Right lobe of liver (tissue), 6 donors: ENCODE measurements around the gene COX17. TPM values are rescaled to one million over a fixed set of nuclear protein-coding genes. Genes with fewer than 3 reads are reported as not detected.

ENCODE experiments used
- ATAC-seq, 4 donors: fragments of 200-7000 bp; cut with Tn5 transposase; one replicate each; pipeline ENCODE4 v1.9.1; 2020; ENCODE audit warnings: mild to moderate bottlenecking in 4 of 4, moderate library complexity in 4 of 4
- DNase-seq, 3 donors: peaks; one replicate each; pipeline ENCODE4 v3.0.0-alpha.2; 2020
- H3K27ac ChIP-seq, 3 donors: fragments of 200-600 bp; one replicate each; pipeline ENCODE4 v1.8.0; 2022
- H3K27me3 ChIP-seq, 2 donors: fragments of 200-600 bp; one replicate each; pipeline ENCODE4 v1.8.0; 2022
- H3K36me3 ChIP-seq, 4 donors: fragments of 200-600 bp; sonication (generic) in 1 of 4; one replicate each; pipeline versions ENCODE4 v1.5.1 to v1.8.0; 2017 to 2022; ENCODE audit warnings: control low read depth in 1 of 4
- H3K4me1 ChIP-seq, 4 donors: fragments of 200-600 bp; sonication (generic) in 1 of 4; one replicate each; pipeline versions ENCODE4 v1.5.1 to v1.8.0; 2017 to 2022; ENCODE audit warnings: control low read depth in 1 of 4
- H3K4me3 ChIP-seq, 3 donors: fragments of 200-600 bp; one replicate each; pipeline ENCODE4 v1.8.0; 2022
- H3K9me3 ChIP-seq, 4 donors: fragments of 200-600 bp; sonication (generic) in 1 of 4; one replicate each; pipeline versions ENCODE4 v1.5.1 to v1.8.0; 2017 to 2022; ENCODE audit warnings: control low read depth in 1 of 4
- POLR2A ChIP-seq: fragments of 450-650 bp; IDR thresholded peaks from one replicate; pipeline ENCODE4 v1.6.1; 2017; ENCODE audit warnings: antibody characterized with exemption, mild to moderate bottlenecking
- WGBS: methylation state at CpG from one replicate; pipeline ENCODE4 v1.1.6; 2018; ENCODE audit warnings: low coverage, low lambda C conversion rate; ENCODE audit not compliant: insufficient coverage; ENCODE audit errors: missing lambda C conversion rate; 5-methylcytosine and 5-hydroxymethylcytosine counted together
- intact Hi-C, 2 donors: fragments of 100-400 bp; cut with DNase I; formaldehyde crosslinking; loops; one replicate each; pipeline versions ENCODE4 v1.11.2 to v1.14.1; 2022
- long read RNA-seq: library from polyadenylated mRNA; unstranded; transcript quantifications from one replicate; pipeline ENCODE4 v2.0.0, GENCODE V29; 2019
- total RNA-seq, 6 experiments: library from RNA; depleted of rRNA in 2 of 6; stranded (reverse); fragments of >200 nt in 2 of 6; fragmentation: NEBNext Ultra II Directional in 3 of 6; extraction: Animal tissue kit (Norgen Biotek cat#: 25700) in 3 of 6; gene quantifications; one replicate each; pipeline versions ENCODE4 v1.1.0 to v1.2.4, GENCODE V29; 2016 to 2023
- TF ChIP-seq, protein P1 (sequence below), 4 donors: fragments of 200-600 bp in 3 of 4; fragments of 450-650 bp in 1 of 4; IDR thresholded peaks; one replicate each; pipeline versions ENCODE4 v1.5.1 to v1.8.0; 2016 to 2022; ENCODE audit warnings: antibody characterized with exemption in 4 of 4, mild to moderate bottlenecking in 2 of 4
- donor health status: DM: no; HTN: yes; CAD: no.
- donor health status: DM: no; HTN: no; CAD: no.
- donor health status: DM: no; HTN: no; CAD: no.
- donor health status: DM: no; HTN: yes; CAD: no.
- donor health status: DM: no; HTN: yes; CAD: no.

COX17 gene, protein sequence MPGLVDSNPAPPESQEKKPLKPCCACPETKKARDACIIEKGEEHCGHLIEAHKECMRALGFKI
- 10 to 100 TPM; 23.9 to 40.8 (median 33.0) TPM for total RNA-seq
- long read RNA-seq, transcript COX17-201 (3 exons, 684 nt) = major isoform, 54 of 57 reads
- long read RNA-seq, partial matches to known transcripts = 1 of 57 reads
- long read RNA-seq, other reads (novel, unspliced or antisense) = 2 of 57 reads

DNA sequence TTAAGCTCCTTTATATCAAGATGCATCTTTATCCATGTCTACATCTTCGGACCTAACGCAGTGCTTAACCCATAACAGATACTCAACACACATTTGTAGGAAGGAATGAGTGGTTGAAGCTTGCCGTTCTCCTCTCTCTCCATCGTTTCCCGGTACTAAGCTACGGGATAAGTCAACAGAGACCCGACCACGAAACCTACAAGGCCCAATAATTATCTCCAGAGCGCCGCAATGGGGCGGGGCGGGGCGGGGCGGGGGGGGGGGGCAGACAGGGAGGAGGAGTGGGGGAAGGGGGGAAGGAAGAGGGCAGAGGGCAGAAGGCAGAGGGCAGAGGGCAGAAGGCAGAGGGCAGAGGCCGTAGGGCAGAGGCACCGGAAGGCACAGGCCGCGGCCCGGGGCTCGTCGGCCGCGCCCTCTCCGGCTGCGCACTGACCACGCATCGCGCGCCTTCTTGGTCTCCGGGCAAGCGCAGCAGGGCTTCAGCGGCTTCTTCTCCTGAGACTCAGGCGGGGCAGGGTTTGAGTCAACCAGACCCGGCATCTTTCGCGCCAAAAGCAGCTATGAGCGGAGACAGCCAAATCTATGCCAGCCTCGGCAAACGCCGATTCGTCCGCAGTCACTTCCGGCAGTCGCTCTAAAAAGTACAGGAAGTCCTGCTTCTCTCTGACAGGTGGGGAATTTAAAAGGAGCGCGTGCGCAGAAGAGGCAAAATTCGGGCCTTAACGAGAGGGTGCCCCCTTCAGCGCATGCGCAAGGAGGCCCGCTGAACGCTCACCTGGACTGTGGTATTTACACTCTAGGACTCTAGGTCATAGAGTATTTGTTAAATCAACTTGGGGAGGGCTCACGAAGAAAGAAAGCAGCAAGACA, at the start of gene COX17:
TSS of gene COX17 (minus strand) at position 636 of the 870 bp plus-strand sequence. CDS start at position 540, 96 bp downstream.
- peaks cover 0 to 23% (median 6%) of the 10 kb centered on the region in 4 donors for H3K36me3 ChIP-seq
- WGBS = under 1% methylated on average over 36 of the region's 54 CpGs

DNA sequence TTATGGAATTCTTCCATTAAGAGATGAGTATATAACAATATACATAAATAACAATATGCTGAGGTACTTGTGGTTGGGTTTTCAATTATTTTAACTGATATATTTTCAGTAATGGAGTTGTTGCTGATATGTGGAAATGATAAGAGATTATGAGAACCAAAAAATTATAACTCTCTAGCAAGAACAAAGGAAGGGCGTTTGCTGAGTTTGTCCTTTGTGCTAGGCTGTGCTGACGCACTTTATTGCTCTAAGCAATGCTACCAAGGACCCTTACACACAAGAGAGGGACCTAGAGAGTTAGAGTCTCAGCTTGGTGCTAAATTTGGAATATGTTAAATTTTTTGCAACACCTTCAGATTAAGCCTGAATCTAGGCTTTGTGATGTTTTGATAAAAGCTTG, 49.7 kb upstream of the COX17 start:
- TF ChIP-seq POLR2A = no peak
- TF ChIP-seq, protein P1, sequence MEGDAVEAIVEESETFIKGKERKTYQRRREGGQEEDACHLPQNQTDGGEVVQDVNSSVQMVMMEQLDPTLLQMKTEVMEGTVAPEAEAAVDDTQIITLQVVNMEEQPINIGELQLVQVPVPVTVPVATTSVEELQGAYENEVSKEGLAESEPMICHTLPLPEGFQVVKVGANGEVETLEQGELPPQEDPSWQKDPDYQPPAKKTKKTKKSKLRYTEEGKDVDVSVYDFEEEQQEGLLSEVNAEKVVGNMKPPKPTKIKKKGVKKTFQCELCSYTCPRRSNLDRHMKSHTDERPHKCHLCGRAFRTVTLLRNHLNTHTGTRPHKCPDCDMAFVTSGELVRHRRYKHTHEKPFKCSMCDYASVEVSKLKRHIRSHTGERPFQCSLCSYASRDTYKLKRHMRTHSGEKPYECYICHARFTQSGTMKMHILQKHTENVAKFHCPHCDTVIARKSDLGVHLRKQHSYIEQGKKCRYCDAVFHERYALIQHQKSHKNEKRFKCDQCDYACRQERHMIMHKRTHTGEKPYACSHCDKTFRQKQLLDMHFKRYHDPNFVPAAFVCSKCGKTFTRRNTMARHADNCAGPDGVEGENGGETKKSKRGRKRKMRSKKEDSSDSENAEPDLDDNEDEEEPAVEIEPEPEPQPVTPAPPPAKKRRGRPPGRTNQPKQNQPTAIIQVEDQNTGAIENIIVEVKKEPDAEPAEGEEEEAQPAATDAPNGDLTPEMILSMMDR (IDR thresholded peaks at IDR 0.05) = no peak
- ATAC-seq (no peak), DNase-seq (no peak)
- intact Hi-C loops = no loop called here
- Histone ChIP-seq H3K36me3 (no peaks in the 10 kb centered on the region), H3K27me3 (no peaks in the 10 kb centered on the region), H3K27ac (no peak overlapping the region), H3K4me3 (no peak overlapping the region), H3K9me3 (no peaks in the 10 kb centered on the region), H3K4me1 (no peaks in the 10 kb centered on the region)
- WGBS = 77% methylated on average over 2 of the region's 2 CpGs

More for the DNA sequence above, at the start of gene COX17:
- Histone ChIP-seq H3K27ac (peak within 1 kb of the TSS; percentile 89 to 96 (median 92)), H3K9me3 (no peaks in the 10 kb centered on the region), H3K4me3 (peak within 1 kb of the TSS; percentile 76 to 81 (median 81)), H3K4me1 (peaks cover 0 to 10% (median 4%) of the 10 kb centered on the region in 4 donors), H3K27me3 (no peaks in the 10 kb centered on the region)
- TF ChIP-seq POLR2A = peak; percentile 87
- TF ChIP-seq, protein P1 (IDR thresholded peaks at IDR 0.05) = no peak
- DNase-seq (peak; percentile 95 to 98 (median 97)), ATAC-seq (peak; percentile 97 to 99 (median 98))
- intact Hi-C loops = no loop called here

- Histone ChIP-seq H3K27me3 (no peaks in the 10 kb centered on the region), H3K4me3 (no peak overlapping the region), H3K27ac (no peak overlapping the region), H3K4me1 (no peaks in the 10 kb centered on the region), H3K9me3 (no peaks in the 10 kb centered on the region), H3K36me3 (no peaks in the 10 kb centered on the region)
- 47% methylated on average over 2 of the region's 2 CpGs for WGBS
- no peak for TF ChIP-seq POLR2A
- TF ChIP-seq, protein P1 (IDR thresholded peaks at IDR 0.05) = no peak
- ATAC-seq (no peak), DNase-seq (no peak)
- intact Hi-C loops = no loop called here
Observed at GRCh38 chr3:119723022-119723421, 45.8 kb upstream of the COX17 start.

- WGBS = 58% methylated on average over 4 of the region's 5 CpGs
- Histone ChIP-seq H3K27me3 (no peaks in the 10 kb centered on the region), H3K27ac (peak overlapping the region in 2 of 3 donors; percentile 27 to 45), H3K4me1 (peaks cover 0 to 31% (median 20%) of the 10 kb centered on the region in 4 donors), H3K9me3 (no peaks in the 10 kb centered on the region), H3K36me3 (no peaks in the 10 kb centered on the region), H3K4me3 (no peak overlapping the region)
- DNase-seq (no peak), ATAC-seq (no peak)
- intact Hi-C loops = no loop called here
- TF ChIP-seq, protein P1 (IDR thresholded peaks at IDR 0.05) = no peak
- no peak for TF ChIP-seq POLR2A
Observed at GRCh38 chr3:119717520-119717919, 40.3 kb upstream of the COX17 start.
